Tibial artery (tissue), 4 donors: ENCODE data around the gene AAGAB.
A peak's percentile ranks its signal among the peaks of the same experiment; 100 is the strongest.

Experiments used
- DNase-seq, 2 donors: peaks; one replicate each; pipeline ENCODE4 v3.0.0-alpha.2; 2019
- H3K27ac ChIP-seq, 2 donors: fragments of 200-600 bp; sonication (generic) in 1 of 2; 1 replicate in 1 of 2; 2 replicates in 1 of 2; pipeline ENCODE4 v1.5.1; 2018 to 2019; ENCODE audit warnings: mild to moderate bottlenecking in 1 of 2
- H3K27me3 ChIP-seq, 2 donors: fragments of 200-600 bp; sonication (generic) in 1 of 2; one replicate each; pipeline versions ENCODE4 v1.5.1 to v1.6.0; 2016 to 2019
- H3K36me3 ChIP-seq, 3 donors: fragments of 200-600 bp; sonication (generic) in 2 of 3; one replicate each; pipeline ENCODE4 v1.5.1; 2016 to 2019; ENCODE audit warnings: mild to moderate bottlenecking in 2 of 3
- H3K4me1 ChIP-seq, 4 donors: fragments of 200-600 bp; sonication (generic) in 2 of 4; 1 replicate in 3 of 4; 2 replicates in 1 of 4; pipeline ENCODE4 v1.5.1; 2016 to 2019
- H3K4me3 ChIP-seq, 2 donors: fragments of 200-600 bp; sonication (generic) in 1 of 2; 1 replicate in 1 of 2; 2 replicates in 1 of 2; pipeline ENCODE4 v1.5.1; 2018 to 2019; ENCODE audit warnings: mild to moderate bottlenecking in 2 of 2
- H3K9me3 ChIP-seq, 3 donors: fragments of 200-600 bp; sonication (generic) in 1 of 3; one replicate each; pipeline ENCODE4 v1.5.1; 2016 to 2019
- intact Hi-C: fragments of 100-400 bp; cut with DNase I; formaldehyde crosslinking; loops from one replicate; pipeline ENCODE4 v1.15.0; 2023; ENCODE audit warnings: low total_unique reads
- TF ChIP-seq, protein P1 (sequence below), 2 experiments: fragments of 200-600 bp in 1 of 2; fragments of 450-650 bp in 1 of 2; IDR thresholded peaks; one replicate each; pipeline ENCODE4 v1.5.1; 2017 to 2019; ENCODE audit warnings: antibody characterized with exemption in 2 of 2, mild to moderate bottlenecking in 1 of 2, moderate library complexity in 1 of 2

The AAGAB gene, protein sequence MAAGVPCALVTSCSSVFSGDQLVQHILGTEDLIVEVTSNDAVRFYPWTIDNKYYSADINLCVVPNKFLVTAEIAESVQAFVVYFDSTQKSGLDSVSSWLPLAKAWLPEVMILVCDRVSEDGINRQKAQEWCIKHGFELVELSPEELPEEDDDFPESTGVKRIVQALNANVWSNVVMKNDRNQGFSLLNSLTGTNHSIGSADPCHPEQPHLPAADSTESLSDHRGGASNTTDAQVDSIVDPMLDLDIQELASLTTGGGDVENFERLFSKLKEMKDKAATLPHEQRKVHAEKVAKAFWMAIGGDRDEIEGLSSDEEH

DNA sequence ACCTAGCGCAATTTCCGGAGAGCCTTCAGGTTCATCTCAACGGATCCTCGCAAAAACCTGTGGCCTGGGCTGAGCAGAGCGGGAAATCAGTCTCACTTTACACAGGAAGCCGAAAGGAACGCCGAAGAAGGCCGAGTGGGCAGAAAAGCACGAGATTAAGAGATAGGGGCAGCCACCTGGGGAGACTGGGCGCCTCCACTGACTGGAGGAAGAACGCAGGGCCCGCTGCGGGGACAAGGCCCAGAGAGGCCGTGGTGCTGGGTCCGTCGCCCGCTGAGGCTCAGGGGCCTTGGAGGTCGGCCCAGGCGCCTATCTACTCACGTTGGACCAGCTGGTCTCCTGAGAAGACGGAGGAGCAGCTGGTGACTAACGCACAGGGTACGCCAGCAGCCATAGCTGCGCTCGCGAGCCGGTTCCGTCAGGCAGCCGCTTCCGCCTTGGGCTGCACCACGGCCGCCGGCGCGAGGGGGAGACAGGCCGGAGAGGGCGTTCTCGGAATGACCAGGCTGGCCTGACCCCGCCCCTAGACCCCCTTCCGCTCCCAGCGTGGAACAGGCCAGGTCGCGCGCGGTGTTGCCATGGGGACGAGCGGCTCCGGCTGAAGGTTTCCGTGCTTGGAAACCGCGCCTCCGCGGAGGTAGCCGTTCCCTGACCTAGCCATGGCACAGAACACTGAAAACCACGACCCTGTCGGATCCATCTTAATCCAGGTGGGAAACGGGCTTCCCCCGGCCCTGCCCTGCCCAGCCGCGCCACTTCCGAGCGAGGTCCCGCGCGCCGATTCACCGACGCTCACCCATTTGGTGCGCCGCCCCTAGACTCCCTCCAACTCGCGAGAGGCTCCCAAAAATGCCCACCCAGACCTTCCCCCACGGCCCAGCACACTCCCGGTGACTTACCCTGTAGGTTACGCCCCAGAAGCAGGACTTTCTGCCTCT lies at the start of gene AAGAB, which contains the start of gene IQCH:
Gene AAGAB (minus strand): TSS at position 424 of the 938 bp plus-strand sequence. CDS start 30 bp downstream, at position 394.
Gene IQCH (plus strand): TSS at position 549 of the 938 bp plus-strand sequence. CDS start 111 bp downstream, at position 660.
- TF ChIP-seq, protein P1, sequence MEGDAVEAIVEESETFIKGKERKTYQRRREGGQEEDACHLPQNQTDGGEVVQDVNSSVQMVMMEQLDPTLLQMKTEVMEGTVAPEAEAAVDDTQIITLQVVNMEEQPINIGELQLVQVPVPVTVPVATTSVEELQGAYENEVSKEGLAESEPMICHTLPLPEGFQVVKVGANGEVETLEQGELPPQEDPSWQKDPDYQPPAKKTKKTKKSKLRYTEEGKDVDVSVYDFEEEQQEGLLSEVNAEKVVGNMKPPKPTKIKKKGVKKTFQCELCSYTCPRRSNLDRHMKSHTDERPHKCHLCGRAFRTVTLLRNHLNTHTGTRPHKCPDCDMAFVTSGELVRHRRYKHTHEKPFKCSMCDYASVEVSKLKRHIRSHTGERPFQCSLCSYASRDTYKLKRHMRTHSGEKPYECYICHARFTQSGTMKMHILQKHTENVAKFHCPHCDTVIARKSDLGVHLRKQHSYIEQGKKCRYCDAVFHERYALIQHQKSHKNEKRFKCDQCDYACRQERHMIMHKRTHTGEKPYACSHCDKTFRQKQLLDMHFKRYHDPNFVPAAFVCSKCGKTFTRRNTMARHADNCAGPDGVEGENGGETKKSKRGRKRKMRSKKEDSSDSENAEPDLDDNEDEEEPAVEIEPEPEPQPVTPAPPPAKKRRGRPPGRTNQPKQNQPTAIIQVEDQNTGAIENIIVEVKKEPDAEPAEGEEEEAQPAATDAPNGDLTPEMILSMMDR (IDR thresholded peaks at IDR 0.05) = peak in 1 of 2 experiments; percentile 14
- intact Hi-C loops = no loop called here
- DNase-seq = peak; percentile 96 to 98
- Histone ChIP-seq H3K4me3 (peak within 1 kb of the TSS; percentile 64 to 81), H3K4me1 (peaks cover 0 to 23% (median 10%) of the 10 kb centered on the region in 4 donors), H3K9me3 (no peaks in the 10 kb centered on the region), H3K27me3 (no peaks in the 10 kb centered on the region), H3K27ac (peak within 1 kb of the TSS; percentile 73 to 88), H3K36me3 (no peaks in the 10 kb centered on the region)

DNA sequence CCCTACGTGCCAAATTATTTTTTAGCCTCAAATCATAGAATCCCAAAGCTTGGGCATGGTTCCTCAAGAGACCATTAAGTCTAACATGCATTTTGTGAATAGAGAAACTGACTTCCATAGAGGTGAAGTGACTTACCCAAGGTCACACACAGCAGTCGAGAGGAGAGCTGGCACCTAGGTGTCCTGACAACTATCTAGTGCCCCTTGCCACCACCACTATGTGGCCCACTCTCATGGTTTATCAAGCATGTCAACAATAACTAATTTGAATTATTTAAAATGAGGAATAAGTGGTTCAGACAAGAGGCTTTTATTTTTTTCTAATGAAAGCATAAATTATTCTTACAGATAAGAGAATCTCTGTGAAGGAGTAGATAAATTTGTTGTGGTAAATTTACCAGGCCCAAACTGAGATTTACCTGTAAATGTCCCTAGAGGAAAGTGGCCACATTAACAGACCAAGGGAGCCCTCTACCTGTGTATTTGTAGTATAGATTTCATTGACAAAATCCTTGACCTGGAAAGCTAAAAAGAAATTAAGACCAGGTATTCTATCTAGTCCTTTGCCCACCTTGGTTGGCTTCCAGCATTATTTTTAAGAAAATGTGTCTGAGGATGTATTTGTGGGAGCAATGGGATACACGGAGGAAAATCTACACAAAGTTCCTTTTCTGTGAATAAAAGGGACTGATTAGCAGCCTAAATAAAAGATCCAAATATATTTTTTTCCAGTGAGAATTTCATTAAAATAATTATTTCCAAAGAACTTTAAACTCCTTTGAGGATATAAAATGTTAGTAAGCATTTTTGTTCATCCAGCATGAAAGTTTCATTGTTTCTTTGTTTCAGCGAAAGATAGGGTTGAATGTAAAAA lies 49.3 kb upstream of the AAGAB start:
- H3K27ac ChIP-seq = no peak overlapping the region
- intact Hi-C loops = loop anchor here (5.0 kb wide), 1 partner anchor 356 kb away; no protein-coding TSS in a partner anchor
- no peak overlapping the region for H3K4me3 ChIP-seq
- H3K27me3 ChIP-seq = no peaks in the 10 kb centered on the region
- DNase-seq = no peak
- no peaks in the 10 kb centered on the region for H3K9me3 ChIP-seq
- TF ChIP-seq, protein P1 (IDR thresholded peaks at IDR 0.05) = peak; percentile 41 to 58
- H3K36me3 ChIP-seq = no peaks in the 10 kb centered on the region
- H3K4me1 ChIP-seq = no peaks in the 10 kb centered on the region

DNA sequence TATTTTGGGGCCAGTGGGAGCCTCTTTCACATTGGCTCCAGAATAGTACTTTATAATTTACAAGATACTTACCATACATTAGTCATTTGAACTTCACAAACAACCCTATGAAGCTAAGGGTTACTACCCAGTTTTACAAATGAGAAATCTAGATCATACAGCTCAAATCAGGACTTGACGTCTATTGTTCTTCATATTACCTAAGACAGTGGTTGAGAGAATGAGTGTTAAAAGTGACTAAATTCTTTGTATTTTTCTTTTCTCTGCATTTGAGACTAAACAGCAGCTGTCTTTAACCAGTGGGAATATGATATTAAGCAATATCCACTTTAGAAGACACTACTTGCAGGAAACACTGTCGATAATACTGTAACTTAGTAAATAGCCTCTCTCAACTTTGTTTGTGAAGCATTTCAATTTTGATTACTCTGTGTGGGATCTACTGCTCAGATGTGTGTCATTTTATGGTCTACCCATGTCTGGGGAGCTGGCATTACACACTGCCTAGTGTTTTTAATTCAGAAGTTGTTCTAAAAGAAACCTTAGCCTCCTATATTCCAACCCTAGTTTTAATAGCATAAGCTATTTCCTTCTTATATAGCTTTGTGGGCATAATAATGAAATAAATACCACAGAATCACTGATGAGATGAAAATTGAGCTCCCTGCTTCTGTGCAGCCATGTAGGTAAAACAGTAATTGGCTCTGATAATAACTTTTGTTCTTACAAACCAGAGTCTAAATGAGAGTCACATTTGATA lies 46.0 kb upstream of the AAGAB start:
- Histone ChIP-seq H3K4me1 (no peaks in the 10 kb centered on the region), H3K27me3 (no peaks in the 10 kb centered on the region), H3K9me3 (no peaks in the 10 kb centered on the region), H3K27ac (no peak overlapping the region), H3K4me3 (no peak overlapping the region), H3K36me3 (no peaks in the 10 kb centered on the region)
- no peak for DNase-seq
- TF ChIP-seq, protein P1 (IDR thresholded peaks at IDR 0.05) = no peak
- intact Hi-C loops = loop anchor here (5.0 kb wide), 1 partner anchor 353 kb away; no protein-coding TSS in a partner anchor

DNA sequence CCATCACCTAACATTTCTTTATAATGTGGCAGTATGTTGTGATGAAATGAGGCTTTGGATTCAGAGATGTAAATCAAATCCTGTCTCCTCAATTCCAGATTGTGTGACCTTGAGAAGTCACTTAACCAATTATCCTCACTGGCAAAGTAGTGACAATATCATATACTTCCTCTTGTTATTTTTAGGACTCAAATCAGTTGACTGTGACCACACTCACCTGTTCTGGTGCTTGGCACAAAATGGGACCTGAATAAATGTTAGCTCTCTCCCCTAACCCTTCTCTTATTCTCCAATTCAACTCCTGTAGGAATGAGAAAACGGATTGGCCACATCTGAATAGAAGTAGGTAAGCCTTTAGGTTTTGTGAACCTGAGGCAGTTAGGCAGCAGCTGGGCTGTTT lies 42.2 kb upstream of the AAGAB start:
- TF ChIP-seq, protein P1 (IDR thresholded peaks at IDR 0.05) = no peak
- Histone ChIP-seq H3K27ac (no peak overlapping the region), H3K4me3 (no peak overlapping the region), H3K4me1 (no peaks in the 10 kb centered on the region), H3K9me3 (no peaks in the 10 kb centered on the region), H3K36me3 (no peaks in the 10 kb centered on the region), H3K27me3 (no peaks in the 10 kb centered on the region)
- no peak for DNase-seq
- intact Hi-C loops = no loop called here
